GM19324 (cell line): ENCODE measurements around the gene FADS3.

Source experiments
- ATAC-seq: cut with Tn5 transposase; IDR thresholded peaks from one replicate; pipeline ENCODE4 v1.9.1; 2021; ENCODE audit warnings: mild to moderate bottlenecking, moderate library complexity; ENCODE audit not compliant: unreplicated experiment, low FRiP score

The FADS3 gene

DNA sequence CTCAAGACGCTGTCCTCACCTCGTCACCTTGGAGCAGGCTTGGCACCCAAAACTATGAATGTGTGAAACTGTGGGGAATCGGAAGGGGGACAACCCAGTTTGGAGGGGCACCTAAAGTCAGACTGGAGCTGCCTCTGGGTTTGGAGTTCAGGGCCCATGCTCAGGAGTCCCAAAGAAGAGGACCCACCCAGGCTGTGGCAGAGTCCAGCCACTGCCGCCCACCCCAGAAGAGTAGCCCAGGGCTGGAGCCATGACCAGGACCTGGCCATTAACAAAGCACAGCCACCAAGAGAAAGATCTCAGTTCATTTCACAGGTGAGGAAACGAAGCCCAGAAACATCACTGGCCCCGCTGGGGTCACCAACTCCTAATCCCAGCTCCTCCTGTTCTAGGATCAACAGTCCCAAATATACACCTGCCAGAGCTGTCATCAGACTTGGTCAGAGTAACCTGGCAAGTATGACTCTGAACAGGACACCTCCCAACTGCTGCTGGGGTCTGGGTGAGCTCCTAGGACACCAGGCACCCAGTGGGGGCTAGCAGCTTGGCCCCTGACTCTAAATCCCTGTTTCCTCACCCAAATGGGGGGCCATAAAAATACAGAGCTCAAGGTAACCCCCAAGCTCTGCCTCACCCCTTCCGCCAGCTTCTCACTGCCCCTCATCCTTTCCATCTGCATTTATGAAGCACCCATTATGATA lies 23.3 kb upstream of the FADS3 start:
- no peak for ATAC-seq

- ATAC-seq = no peak
Measured at GRCh38 chr11:61913699-61914395, 22.5 kb upstream of the FADS3 start.

DNA sequence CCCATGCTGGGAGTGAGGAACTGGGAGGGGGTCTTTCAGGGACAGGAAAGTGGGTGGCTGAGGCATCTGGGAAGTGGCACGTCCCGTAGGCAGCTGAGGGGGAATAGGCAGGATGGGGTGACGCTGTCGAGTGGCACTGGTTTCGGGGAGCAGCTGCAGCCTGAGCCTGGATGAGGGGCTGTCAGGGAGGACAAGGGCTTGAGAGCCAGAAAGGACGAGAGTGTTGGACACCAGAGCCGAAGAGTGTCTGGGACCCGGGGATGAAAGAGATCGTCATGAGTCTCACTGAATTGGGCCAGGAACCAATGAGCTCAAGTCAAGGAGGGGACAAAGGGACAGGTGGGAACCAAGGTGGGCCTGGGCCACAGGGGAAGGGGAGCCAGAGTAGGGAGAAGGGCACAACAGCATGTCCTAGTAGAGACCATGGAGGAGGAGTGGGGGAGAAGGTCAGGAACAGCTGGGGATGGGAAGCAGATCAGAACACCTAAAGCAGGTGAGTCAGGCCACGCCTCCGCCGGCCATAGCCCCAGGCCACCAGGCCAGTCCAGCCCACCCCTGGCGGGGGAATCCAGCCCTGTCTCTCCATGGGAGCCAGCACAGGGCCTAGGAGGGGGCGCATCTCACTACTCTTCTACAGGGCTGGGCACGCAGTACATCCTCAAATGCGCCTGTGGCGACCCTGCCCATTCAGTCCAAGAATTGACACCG lies 21.8 kb upstream of the FADS3 start:
- ATAC-seq = no peak

- no peak for ATAC-seq
Measured at GRCh38 chr11:61912530-61912898, 21.2 kb upstream of the FADS3 start.

- ATAC-seq = no peak
Measured at GRCh38 chr11:61911701-61912529, 20.6 kb upstream of the FADS3 start.

GRCh38 chr11:61911128-61911700 lies 19.9 kb upstream of the FADS3 start:
- no peak for ATAC-seq

DNA sequence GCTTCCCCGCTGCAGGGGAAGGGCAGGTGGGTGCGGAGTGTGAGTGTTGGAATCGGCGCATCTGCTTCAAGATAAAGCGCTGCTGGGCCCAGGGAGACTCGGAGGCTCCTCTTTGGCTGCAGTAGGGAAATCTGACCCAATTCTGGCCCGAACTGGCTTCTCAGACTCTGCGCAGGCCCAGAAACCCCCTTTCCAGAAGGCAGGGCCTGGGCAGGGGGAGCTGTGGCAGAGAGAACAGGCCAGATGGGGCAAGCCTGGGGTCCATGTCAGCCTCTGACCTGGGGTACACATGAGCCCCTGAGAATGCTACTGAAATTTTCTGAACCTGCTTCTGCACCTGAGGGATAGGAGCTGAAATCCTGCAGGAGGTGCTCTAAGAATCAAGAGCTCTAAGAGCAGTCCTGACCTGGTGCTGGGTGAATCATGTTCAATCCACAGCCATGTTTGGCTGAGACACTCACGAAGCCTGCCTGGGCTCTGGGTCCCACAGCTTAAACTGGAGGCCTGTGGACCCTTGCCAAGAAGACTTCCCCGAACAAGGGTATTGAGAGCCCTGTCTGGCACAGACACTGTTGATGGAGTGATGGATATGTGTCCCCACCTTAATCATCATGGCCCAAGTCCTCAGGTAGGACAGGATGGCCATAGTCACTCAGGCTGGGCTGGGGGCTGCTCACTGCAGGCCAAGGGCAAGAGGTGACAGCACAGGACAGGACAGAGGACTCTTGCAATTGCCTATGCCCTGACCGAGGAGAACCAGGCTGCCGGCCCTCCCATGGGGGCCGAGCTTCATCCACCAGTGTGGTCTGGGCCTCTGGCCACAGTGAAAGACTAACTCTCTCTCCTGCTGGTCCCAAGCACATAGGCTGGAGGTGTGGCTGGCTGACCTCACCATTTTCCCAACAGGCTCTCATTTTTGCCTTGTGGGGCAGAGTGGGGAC lies 19.1 kb upstream of the FADS3 start:
- no peak for ATAC-seq

- no peak for ATAC-seq
Measured at GRCh38 chr11:61908730-61909316, 17.5 kb upstream of the FADS3 start.

DNA sequence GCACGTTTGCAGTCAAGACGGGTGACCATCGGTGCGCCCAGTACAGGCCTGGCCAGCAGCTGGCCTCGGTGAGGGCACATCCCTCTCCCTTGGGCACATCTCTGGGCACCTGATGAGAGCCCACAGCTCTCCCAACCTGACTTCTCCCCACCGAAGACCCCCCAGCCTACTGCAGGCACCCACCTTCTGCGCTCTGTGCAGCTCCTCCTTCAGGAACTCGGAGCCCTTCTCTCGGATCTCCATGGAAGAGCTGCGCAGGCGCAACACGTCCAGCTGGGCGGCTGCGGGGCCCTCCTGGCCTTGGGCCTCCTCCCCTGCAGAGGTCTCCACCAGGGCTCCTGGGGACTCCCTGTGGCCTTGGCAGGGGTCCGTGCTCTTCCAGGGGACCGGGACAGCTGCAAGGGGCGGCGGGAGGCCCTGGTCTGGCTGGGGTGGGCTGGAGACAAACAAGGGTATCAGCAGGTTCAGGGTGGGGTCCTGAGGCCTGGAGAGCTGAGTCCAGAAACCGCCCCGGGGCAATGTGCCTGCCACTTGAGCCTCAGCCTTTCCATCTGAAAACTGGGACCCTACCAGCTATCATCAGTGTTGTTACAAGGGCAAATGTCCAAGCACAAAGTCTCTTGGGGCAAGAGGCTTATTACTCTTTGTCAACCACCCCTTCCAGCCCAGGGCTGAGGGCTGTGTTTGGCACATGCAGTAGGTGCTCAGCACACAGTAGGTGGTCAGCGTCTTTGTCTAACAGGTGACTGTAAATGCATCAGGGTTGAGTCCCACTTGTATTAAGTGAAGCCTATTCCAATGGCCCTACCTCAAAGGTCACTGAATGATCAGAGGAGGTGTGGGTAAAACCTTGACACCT lies 16.8 kb upstream of the FADS3 start:
- ATAC-seq = no peak

DNA sequence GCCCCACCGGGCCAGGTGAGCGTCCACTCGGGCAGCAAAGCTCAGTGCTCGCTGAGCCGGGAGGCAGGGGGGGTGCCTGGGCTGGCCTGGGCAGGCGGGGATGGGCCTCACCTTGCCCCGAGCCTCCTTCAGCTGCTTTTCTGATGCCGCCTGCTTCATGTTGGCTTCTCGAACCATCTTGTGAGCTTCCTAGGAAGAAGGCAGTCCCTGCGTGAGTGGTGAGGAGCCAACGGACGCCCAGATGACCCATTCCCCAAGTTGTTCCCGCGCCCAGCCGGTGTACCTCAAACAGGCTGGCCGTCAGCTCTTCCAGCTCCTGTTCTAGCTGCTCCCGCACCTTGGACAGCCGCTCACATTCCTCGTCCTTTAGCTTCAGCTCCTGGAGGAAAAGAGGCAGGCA lies 15.9 kb upstream of the FADS3 start:
- ATAC-seq = no peak

DNA sequence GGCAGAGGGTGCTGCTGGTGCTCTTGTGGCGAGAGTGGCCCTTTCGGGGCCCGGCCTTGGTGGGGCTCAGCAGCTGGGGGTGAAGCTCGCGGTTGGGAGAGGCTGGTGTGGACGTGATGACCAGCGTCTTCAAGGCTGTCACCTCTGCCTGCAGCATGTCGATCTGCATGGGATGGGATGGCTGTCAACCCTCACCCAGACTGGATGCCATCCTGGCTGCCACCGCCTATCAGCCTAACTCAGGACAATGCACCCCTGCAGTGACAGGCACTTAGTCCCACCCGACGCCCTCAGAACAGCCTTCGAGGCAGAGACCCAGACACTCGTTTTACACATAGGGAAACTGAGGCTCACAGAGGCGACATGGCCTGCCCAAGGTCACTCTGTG lies 15.2 kb upstream of the FADS3 start:
- no peak for ATAC-seq

DNA sequence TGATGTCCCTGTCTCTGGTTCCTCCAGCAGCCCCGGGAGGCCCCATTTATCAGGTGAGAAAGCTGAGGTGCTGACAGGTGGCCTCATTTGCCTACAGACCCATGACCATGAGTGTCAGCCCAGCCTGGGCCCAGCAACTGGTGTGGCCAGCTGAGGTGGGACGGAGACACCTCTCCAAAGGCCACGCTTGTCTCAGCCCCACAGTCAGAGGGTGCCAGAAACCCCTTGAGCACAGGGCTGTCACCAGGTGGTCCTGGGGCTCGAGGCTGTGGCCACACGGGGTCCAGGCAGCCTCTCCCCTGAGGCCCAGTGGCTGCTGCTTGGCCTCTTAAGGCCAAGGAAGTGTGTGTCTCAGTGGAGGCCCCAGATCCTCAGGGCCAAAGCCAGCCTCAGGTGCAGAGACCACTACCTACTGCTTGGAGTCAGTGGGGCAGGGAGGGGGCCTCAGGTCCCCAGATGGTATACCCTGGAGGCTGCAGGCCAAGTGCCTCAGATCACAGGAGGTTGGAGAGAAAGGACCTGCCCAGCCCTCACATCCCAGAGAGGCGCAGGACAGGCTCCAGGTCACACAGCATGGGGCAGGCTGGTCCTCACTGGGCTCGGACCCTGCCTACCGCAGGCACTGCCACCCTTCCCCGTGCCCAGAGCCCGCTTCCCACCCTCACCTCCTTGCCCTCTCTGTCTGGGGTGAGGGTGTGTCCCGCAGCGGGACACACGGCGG lies 14.6 kb upstream of the FADS3 start:
- ATAC-seq = no peak

DNA sequence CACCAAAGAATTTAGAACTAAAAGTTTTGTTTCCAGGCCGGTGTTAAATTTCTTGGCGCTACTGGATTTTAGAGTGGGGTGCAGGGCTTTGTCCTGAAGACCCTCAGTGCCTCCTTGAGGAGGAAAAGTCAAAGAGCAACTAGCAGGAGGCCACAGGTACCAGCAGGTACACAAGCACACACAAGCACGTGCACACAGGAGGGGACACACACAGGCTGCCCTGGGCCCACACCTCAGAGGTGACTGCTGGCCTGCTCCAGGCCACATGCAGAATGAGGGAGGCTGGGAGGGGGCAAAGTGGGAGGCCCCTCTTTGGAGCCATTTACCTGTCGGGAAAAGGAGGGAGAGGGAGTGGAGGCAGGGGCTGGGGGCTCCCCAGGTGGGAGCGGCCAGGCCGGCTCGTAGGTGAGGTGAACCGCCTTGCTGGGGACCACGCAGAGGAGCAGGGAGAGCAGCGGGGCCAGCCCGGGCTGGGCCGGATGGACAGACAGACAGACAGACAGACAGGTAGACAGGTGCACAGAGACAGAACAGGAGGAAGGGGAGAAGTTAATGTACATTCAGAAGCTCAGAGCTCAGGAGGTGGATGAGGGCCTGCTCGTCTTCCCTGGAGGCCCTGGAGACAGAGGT lies 13.8 kb upstream of the FADS3 start:
- ATAC-seq = no peak

DNA sequence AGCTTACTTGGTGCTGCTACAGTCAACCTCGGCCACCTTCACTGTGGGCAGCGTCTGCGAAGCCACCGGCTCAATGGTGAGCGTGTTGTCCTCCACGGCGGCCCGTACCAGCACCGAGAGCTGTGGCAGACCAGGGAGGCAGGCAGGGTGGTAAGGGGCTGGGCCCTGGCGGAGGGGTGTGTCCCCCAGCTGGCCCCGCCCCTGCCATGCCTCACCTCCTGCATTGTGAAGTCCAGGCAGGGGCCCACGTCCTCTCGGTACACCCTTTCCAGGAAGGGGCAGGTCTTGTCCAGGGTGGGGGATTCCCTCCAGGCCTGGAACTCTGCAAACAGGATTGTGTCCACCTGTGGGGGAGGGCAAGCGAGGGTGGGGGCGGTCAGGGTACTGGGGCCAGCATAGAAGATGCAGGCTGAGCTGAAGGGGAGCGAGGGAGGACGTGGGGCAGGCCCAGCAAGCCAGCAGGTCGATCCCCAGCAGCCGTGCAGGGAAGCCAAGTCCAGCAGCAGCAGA lies 13.2 kb upstream of the FADS3 start:
- ATAC-seq = no peak

GRCh38 chr11:61903845-61904244 lies 12.5 kb upstream of the FADS3 start:
- ATAC-seq = no peak

DNA sequence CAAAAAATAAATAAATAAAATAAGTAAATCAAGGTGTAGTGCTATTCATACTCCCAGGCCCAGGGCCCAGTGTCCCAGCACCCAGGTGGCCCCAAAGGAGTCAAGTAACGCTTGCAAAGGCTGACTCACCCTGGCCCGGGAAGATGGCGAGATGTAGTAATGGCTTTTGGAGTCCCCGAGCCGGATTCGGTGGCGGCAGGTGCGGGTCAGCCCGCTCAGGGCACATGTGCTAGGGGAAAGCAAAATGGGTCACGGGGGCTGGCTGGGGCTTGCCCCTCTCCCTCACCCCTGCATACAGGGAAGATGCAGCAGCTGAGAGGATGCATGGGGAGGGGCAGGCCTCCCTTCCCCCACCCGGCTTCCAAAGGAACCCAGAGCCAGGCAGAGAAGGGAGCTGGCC lies 11.0 kb upstream of the FADS3 start:
- no peak for ATAC-seq

- no peak for ATAC-seq
Measured at GRCh38 chr11:61901397-61901796, 10.1 kb upstream of the FADS3 start.
